ENCODE results near the gene NEO1.

- TF ChIP-seq POLR2AphosphoS5 (IDR thresholded peaks at IDR 0.05; ENCODE audit: borderline replicate concordance, low read depth, low read length) (no peak), EZH2 (IDR thresholded peaks at IDR 0.05) (no peak), FOXP2 (optimal IDR thresholded peaks at IDR 0.05; ENCODE audit: control extremely low read depth, extremely low read length, insufficient read depth) (no peak)
These were observed 36.8 kb upstream of the NEO1 start for GRCh38 chr15:73015493-73015892.

All from SK-N-MC (cell line).